ENCODE data around the gene MCTP1. TPM values are rescaled to one million over a fixed set of nuclear protein-coding genes. Genes with fewer than 3 reads are reported as not detected.

MCTP1 gene
- total RNA-seq, 1 donor from 2014 or later = 12.8 TPM

DNA sequence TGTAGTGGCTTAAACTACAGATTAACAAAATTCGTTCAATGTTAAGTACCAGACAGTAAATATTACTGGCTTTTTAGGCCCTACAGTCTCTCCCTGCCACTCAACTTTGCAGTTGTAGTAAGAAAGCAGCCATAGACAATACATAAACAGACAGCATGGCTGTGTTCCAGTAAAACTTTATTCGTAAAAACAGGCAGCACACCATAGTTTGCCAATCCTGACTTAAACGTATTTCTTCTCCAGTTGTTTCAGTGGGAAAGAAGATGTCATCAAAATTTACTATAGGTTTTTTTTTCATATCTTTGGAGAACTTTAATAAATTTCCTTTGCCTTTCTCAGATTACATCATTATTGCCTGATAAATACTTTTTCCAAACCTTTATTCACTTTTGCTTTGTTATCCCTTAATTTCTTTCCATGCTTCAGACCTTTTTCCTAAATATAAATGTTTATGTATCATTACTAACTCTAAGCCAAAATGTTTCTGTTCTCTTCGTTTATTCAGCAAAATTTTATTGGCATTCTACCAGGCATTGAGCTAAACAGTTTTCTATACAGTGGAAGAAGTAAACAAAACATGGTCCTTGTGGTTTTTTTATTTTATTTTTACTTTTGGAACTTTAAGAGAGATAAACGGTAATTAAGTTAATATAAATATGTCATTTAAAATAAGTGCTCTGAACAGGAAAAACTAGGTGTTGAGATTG is 601.9 kb downstream of the MCTP1 start:
- intact Hi-C loops (cut with DNase I) = no loop called here
- Histone ChIP-seq H3K4me3 (no peak overlapping the region), H3K4me1 (no peaks in the 10 kb centered on the region), H3K27ac (no peak overlapping the region), H3K9me3 (no peaks in the 10 kb centered on the region), H3K36me3 (peaks cover 0 to 12% of the 10 kb centered on the region in 2 donors), H3K27me3 (no peaks in the 10 kb centered on the region)
- no peak for DNase-seq (ENCODE audit: extremely low spot score in 2 of 2)
- TF ChIP-seq POLR2A (IDR thresholded peaks at IDR 0.05) = no peak
- TF ChIP-seq, protein P1, sequence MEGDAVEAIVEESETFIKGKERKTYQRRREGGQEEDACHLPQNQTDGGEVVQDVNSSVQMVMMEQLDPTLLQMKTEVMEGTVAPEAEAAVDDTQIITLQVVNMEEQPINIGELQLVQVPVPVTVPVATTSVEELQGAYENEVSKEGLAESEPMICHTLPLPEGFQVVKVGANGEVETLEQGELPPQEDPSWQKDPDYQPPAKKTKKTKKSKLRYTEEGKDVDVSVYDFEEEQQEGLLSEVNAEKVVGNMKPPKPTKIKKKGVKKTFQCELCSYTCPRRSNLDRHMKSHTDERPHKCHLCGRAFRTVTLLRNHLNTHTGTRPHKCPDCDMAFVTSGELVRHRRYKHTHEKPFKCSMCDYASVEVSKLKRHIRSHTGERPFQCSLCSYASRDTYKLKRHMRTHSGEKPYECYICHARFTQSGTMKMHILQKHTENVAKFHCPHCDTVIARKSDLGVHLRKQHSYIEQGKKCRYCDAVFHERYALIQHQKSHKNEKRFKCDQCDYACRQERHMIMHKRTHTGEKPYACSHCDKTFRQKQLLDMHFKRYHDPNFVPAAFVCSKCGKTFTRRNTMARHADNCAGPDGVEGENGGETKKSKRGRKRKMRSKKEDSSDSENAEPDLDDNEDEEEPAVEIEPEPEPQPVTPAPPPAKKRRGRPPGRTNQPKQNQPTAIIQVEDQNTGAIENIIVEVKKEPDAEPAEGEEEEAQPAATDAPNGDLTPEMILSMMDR (IDR thresholded peaks at IDR 0.05) = no peak
- no peak for TF ChIP-seq POLR2AphosphoS5 (IDR thresholded peaks at IDR 0.05; ENCODE audit: insufficient read depth in 1 of 2, low read depth in 1 of 2)

DNA sequence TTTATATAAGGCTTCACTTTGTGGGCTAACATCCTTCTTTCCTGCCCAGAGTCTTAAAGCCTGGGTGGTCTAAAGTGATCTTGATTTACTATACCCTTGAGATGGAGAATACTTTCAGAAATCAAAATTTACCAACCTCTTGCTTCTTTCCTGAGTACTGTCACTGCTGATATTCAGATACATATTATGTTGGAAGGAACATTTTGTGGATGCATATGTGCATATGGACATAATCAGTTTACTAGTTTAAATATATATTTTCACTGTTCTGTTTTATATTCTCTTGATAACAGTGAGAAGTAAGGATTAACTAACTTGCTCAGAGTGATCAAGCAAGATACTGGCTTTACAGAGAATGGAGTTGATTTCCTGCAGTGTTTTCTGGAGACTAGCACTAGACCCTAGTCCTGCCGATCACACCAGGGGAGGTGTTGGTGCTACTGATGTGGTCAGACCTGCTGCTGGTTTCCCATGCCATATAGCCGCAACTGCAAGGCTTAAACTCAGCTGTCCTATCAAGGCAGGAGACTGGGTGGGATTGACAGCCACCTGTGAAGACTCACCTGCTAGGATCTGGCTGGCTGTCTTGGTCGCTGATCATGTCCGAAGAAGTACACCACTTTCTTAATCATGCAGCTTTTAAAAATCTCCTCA is 608.8 kb downstream of the MCTP1 start:
- TF ChIP-seq, protein P1 (IDR thresholded peaks at IDR 0.05) = no peak
- TF ChIP-seq POLR2AphosphoS5 (IDR thresholded peaks at IDR 0.05; ENCODE audit: insufficient read depth in 1 of 2, low read depth in 1 of 2) = no peak
- no peak for TF ChIP-seq POLR2A (IDR thresholded peaks at IDR 0.05)
- intact Hi-C loops (cut with DNase I) = no loop called here
- DNase-seq (ENCODE audit: extremely low spot score in 2 of 2) = no peak
- H3K27ac ChIP-seq = no peak overlapping the region
- H3K36me3 ChIP-seq = no peaks in the 10 kb centered on the region
- H3K4me1 ChIP-seq = no peaks in the 10 kb centered on the region
- H3K4me3 ChIP-seq = no peak overlapping the region
- H3K27me3 ChIP-seq = no peaks in the 10 kb centered on the region
- no peaks in the 10 kb centered on the region for H3K9me3 ChIP-seq

DNA sequence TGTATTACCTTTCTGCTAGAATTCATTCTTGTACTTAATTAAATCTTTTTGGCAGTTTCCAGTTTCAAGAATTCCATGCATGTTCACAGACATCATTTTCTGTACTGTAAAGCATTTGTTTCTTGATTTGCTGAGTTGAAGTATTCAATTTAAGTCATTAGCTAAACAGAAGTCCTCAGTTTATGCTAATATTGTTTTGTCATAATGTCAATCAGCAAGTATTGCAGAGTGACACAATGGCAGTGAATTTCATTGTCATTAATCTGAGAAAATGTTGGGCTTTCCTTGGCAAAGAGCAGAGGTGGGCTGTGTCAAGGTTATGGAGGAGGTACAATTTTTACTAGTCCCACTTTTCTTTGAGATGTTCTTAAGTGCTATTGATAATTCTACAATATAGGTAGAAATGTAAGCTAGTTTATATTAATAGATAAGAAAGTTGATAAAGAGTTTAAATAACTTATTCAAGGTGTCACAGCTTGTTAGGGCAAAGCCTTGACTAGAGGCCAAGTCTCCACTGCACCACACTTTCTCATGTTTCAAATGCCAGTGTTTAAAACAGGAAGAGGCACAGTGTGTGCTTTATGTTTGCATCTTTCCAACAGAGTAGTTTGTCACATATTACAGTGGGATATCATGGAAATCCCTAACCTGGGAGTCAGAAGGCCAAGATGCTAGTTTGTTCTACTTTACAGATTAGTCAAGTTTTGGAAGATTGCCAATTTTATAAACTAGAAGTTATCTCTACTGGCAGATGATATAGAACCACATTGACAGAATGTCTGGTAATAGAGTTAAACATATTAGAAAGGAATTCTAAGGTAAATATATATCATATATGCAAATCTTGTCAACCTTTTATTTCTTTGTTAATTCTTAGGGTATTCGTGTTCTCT is 610.2 kb downstream of the MCTP1 start:
- intact Hi-C loops (cut with DNase I) = no loop called here
- TF ChIP-seq POLR2AphosphoS5 (IDR thresholded peaks at IDR 0.05; ENCODE audit: insufficient read depth in 1 of 2, low read depth in 1 of 2) (no peak), POLR2A (IDR thresholded peaks at IDR 0.05) (no peak)
- TF ChIP-seq, protein P1 (IDR thresholded peaks at IDR 0.05) = no peak
- H3K27ac ChIP-seq = no peak overlapping the region

DNA sequence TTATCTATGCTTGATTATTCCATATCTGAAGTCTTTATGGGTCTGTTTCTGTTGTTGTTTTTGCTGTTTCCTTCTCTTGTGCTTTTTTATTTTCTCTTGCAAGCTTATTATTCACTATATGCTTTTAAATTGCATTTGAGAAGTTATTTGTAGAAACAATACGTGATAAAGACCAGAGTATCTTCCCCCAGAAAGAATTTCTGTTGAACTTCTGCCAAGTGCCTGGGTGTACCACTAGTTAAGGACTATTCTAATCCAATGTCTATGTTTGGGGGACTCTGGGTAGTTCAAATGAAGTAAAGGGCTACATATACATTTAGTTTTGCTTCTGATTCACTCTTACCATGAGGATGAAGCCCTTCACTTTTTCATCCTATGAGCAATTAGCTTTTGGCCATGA is 612.1 kb downstream of the MCTP1 start:
- TF ChIP-seq, protein P1 (IDR thresholded peaks at IDR 0.05) = no peak
- no peak for TF ChIP-seq POLR2A (IDR thresholded peaks at IDR 0.05)
- TF ChIP-seq POLR2AphosphoS5 (IDR thresholded peaks at IDR 0.05; ENCODE audit: insufficient read depth in 1 of 2, low read depth in 1 of 2) = no peak
- intact Hi-C loops (cut with DNase I) = no loop called here
- H3K27ac ChIP-seq = no peak overlapping the region
- H3K9me3 ChIP-seq = no peaks in the 10 kb centered on the region
- no peak overlapping the region for H3K4me3 ChIP-seq
- no peaks in the 10 kb centered on the region for H3K4me1 ChIP-seq
- H3K36me3 ChIP-seq = peaks cover 0 to 4% of the 10 kb centered on the region in 2 donors
- no peak for DNase-seq (ENCODE audit: extremely low spot score in 2 of 2)
- H3K27me3 ChIP-seq = no peaks in the 10 kb centered on the region

More for the DNA sequence above, 610.2 kb downstream of the MCTP1 start:
- H3K4me1 ChIP-seq = no peaks in the 10 kb centered on the region
- no peak overlapping the region for H3K4me3 ChIP-seq
- no peak for DNase-seq (ENCODE audit: extremely low spot score in 2 of 2)
- H3K27me3 ChIP-seq = no peaks in the 10 kb centered on the region
- H3K36me3 ChIP-seq = no peaks in the 10 kb centered on the region
- H3K9me3 ChIP-seq = no peaks in the 10 kb centered on the region

Data from vagina (tissue), 2 donors.